ENCODE results near the gene NGB.
A peak's percentile ranks its signal among the peaks of the same experiment; 100 is the strongest.

Gene NGB

DNA sequence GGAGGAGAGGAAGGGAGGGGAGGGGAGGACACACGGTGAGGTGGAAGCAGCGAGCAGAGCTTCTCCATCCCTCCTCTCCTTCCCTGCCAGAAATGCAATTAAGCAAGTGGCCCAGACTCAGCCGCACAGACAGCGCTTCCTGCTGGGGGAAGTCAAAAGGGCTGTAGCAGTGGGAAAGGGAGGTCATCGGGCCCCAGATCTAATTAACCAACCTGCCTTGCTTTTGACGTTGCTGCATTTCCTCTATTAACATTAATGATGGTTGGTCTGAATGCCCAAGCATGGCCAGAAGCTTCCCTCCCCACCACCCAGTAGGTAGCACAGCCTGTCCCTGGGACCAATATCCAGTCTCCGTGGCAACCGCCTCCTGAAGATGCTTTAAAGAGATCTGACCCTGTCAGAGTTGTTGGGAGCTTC is 4.6 kb upstream of the NGB start:
- H3K9me3 ChIP-seq (ENCODE audit: insufficient read depth, low read depth, low read length), result no peaks in the 10 kb centered on the region

DNA sequence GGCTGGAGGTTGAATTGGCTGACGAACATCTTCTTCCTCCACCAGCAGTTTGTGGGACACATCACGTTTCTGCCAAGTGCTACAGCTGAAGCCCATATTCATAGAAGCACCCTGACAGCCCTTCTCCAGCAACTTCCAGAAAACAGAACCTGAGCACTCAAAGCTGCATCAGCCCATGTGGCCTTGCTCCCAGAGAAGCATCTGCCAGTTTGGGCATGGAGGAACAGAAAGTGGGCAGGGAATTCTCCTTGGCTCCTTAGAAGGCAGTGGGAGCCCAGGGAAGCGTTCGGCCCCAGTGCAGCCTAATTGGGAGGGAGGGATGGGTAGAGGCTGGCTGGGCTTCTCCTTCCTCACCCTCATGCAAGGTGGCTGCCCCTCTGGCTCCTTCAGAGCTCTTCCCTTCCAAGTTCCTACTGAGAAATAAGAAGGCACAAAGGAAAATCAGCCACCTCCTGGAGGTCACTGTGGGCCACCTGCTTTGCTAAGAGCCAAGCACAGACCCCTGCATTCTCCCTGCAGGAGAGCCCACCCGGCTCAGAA is 4.1 kb upstream of the NGB start:
- Histone ChIP-seq H3K4me3 (ENCODE audit: low read length) (no peak overlapping the region), H3K9me3 (ENCODE audit: insufficient read depth, low read depth, low read length) (no peaks in the 10 kb centered on the region), H3K27ac (ENCODE audit: low read depth, low read length) (no peak overlapping the region), H3K4me1 (ENCODE audit: insufficient read depth, low read length) (peaks cover 4% of the 10 kb centered on the region; the same call in 1 of the 2 replicates), H3K36me3 (ENCODE audit: insufficient read depth, low read length) (peaks cover 13% of the 10 kb centered on the region), H3K9ac (ENCODE audit: low read depth, low read length) (no peak overlapping the region), H3K27me3 (ENCODE audit: insufficient read depth, low read length) (peaks cover 33% of the 10 kb centered on the region)
- WGBS, result 79% methylated on average over 5 of the region's 5 CpGs

More for the DNA sequence above, 4.6 kb upstream of the NGB start:
- Histone ChIP-seq H3K4me3 (ENCODE audit: low read length) (no peak overlapping the region), H3K27me3 (ENCODE audit: insufficient read depth, low read length) (peaks cover 28% of the 10 kb centered on the region), H3K4me1 (ENCODE audit: insufficient read depth, low read length) (peaks cover 4% of the 10 kb centered on the region; the same call in 1 of the 2 replicates), H3K36me3 (ENCODE audit: insufficient read depth, low read length) (peaks cover 13% of the 10 kb centered on the region), H3K9ac (ENCODE audit: low read depth, low read length) (no peak overlapping the region), H3K27ac (ENCODE audit: low read depth, low read length) (no peak overlapping the region)
- 61% methylated on average over 6 of the region's 8 CpGs for WGBS

DNA sequence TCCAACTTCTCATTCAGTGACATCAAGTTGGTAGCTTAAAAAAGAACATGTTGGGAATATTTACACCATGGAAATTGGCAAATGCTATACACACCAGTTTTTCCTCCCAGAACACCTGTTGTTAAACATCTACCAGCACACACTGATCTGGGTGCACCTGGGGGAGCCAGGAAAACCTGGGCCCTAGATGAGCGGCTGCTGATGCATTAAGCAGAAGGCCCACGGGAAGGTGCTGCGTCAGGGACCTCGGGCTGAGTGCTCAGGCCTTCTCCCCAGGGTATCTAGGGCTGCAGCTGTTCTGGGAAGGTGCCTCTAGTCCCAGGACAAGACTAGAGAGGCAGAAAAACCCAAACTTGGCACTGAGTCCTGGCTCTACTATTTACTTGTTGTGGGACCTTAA is 2.8 kb upstream of the NGB start:
- H3K27me3 ChIP-seq (ENCODE audit: insufficient read depth, low read length), result peaks cover 46% of the 10 kb centered on the region
- no peak overlapping the region for H3K9ac ChIP-seq (ENCODE audit: low read depth, low read length)
- 78% methylated on average over 4 of the region's 4 CpGs for WGBS
- no peak overlapping the region for H3K27ac ChIP-seq (ENCODE audit: low read depth, low read length)
- no peaks in the 10 kb centered on the region for H3K9me3 ChIP-seq (ENCODE audit: insufficient read depth, low read depth, low read length)
- peaks cover 4% of the 10 kb centered on the region; the same call in 1 of the 2 replicates for H3K4me1 ChIP-seq (ENCODE audit: insufficient read depth, low read length)
- H3K36me3 ChIP-seq (ENCODE audit: insufficient read depth, low read length), result peaks cover 4% of the 10 kb centered on the region; the same call in 1 of the 2 replicates
- no peak overlapping the region for H3K4me3 ChIP-seq (ENCODE audit: low read length)

DNA sequence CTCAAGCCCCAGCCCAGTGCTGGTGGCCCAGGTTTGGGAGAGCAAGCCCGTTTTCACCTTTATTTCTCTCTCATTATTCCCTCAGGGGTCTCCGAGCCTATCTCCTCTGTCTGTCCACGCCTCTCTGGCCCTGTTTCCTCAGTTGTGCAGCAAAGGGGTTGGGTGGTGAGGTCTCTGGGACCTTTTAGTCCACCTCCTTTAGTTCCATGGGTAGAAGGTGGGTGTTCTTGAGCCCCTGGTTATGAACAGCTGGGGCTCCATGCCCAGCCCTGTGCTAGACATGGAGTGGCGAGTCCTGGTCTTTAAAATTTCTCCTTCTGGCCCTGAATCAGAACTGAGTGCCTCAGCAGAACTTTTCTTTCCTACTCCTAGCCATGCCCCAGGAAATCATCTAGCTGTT is 1.3 kb upstream of the NGB start:
- Histone ChIP-seq H3K9me3 (ENCODE audit: insufficient read depth, low read depth, low read length) (peaks cover 3% of the 10 kb centered on the region; the same call in 1 of the 2 replicates), H3K27me3 (ENCODE audit: insufficient read depth, low read length) (peaks cover 57% of the 10 kb centered on the region), H3K4me3 (ENCODE audit: low read length) (no peak overlapping the region), H3K36me3 (ENCODE audit: insufficient read depth, low read length) (no peaks in the 10 kb centered on the region), H3K4me1 (ENCODE audit: insufficient read depth, low read length) (peaks cover 4% of the 10 kb centered on the region; the same call in 1 of the 2 replicates), H3K9ac (ENCODE audit: low read depth, low read length) (no peak overlapping the region), H3K27ac (ENCODE audit: low read depth, low read length) (no peak overlapping the region)
- WGBS, result 81% methylated on average over 4 of the region's 4 CpGs

DNA sequence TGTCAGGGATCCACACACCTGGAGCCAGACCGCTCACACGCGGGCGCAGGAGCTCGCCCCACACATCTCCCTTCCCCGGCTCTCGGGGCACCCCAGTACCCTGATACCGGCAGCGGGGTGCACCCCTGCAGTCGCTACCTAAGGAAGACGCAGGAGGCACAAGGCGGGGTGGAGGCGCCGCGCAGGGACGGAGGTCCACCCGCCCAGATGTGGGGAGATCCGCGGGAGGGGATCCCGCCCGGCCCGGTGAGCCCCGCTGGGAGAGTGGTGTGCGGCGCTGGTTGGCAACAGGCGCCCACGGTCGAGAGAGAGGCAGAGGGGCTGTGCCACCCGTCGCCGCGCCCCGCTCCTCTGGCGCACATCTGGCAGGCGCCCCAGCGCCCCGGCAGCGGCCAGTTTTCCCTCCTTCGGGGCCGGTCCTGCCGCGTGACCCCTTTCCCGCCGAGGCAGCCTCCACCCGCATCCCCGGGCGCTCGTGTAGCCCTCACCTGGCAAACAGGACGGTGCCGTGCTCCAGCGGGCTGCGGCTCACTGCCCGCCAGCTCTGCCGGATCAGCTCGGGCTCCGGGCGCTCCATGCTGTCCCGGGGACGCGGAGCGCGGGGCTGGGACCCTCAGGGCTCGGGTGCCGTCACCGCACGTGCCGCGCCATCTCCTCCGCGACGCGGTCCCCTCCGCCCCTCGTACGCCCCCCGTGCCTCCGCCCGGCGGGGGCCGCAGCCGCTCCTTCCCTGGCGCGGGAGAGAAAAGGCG is 469 bp downstream of the NGB start:
- no peak overlapping the region for H3K27ac ChIP-seq (ENCODE audit: low read depth, low read length)
- H3K27me3 ChIP-seq (ENCODE audit: insufficient read depth, low read length), result peaks cover 57% of the 10 kb centered on the region
- H3K9me3 ChIP-seq (ENCODE audit: insufficient read depth, low read depth, low read length), result peaks cover 3% of the 10 kb centered on the region; the same call in 1 of the 2 replicates
- H3K4me1 ChIP-seq (ENCODE audit: insufficient read depth, low read length), result peaks cover 4% of the 10 kb centered on the region; the same call in 1 of the 2 replicates
- H3K36me3 ChIP-seq (ENCODE audit: insufficient read depth, low read length), result no peaks in the 10 kb centered on the region
- WGBS, result 5% methylated on average over 84 of the region's 84 CpGs
- H3K4me3 ChIP-seq (ENCODE audit: low read length), result peak overlapping the region; percentile 46
- no peak overlapping the region; the same call in 1 of the 2 replicates for H3K9ac ChIP-seq (ENCODE audit: low read depth, low read length)

DNA sequence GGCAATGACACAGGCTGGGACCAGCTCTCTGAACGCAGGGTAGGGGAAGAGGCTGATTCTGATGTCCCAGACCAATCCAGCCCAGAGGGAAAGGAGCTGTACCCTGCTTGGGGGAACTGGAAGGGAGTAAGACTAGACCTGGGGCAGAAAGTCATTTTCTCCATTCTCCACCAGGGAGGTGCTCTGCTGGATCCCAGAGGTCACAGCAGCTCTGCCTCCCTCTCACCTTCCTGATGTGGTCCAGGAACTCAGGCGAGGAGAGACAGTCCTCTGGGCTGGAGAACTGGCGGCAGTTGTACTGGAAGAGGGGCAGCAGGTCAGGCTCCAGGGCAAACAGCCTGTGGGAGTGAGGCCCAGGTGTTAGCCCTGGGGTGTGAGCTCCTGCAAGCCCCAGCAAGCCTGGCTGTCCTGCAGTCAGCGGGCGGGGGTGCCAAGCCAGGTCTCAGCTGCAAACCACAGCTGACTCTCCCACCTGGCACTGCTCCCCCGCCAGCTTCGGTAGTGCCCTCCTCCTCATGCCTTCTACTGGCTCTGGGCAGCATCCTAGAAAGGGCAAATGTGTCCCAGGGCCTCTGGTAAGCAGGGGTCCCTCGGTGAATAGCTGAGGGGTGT is 1.9 kb downstream of the NGB start:
- Histone ChIP-seq H3K9ac (ENCODE audit: low read depth, low read length) (no peak overlapping the region), H3K4me1 (ENCODE audit: insufficient read depth, low read length) (peaks cover 4% of the 10 kb centered on the region; the same call in 1 of the 2 replicates), H3K9me3 (ENCODE audit: insufficient read depth, low read depth, low read length) (peaks cover 3% of the 10 kb centered on the region; the same call in 1 of the 2 replicates), H3K27me3 (ENCODE audit: insufficient read depth, low read length) (peaks cover 57% of the 10 kb centered on the region), H3K27ac (ENCODE audit: low read depth, low read length) (no peak overlapping the region), H3K4me3 (ENCODE audit: low read length) (no peak overlapping the region), H3K36me3 (ENCODE audit: insufficient read depth, low read length) (no peaks in the 10 kb centered on the region)
- WGBS, result 63% methylated on average over 8 of the region's 8 CpGs

DNA sequence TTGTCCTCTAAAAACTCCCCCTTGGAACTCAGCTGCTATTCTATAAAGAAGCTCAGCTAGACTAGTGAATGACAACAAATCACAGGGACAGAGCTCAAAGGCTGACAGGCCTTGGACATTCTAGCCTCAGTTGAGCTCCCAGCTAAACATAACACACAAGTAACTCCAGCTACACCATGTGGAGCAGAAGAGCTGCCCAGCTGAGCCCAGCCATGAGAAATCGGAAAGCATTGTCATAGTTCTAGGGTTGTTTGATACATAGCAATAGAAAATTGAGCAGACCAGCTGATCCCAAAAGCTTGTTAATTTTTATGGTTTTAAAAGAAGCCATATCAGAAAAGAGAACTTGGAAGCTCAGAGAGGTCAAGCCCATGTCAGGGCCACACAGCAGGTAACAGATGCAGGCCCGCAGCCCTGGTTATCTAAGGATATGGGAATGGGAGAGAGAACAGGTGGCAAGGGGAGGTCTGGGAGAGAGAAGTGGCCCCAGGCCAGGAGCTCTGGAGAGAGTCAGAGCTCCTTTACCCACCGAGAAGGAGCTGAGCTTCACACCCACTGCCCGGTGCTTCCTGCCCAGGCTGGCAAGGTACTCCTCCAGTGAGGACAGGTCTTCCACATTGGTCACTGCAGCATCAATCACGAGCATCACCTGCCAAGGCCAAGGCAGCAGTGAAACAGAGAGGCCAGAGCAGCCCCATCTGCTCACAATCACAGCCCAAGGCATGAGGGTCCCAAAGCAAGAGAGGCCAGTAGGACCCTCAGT is 2.9 kb downstream of the NGB start:
- H3K27ac ChIP-seq (ENCODE audit: low read depth, low read length), result no peak overlapping the region
- H3K9ac ChIP-seq (ENCODE audit: low read depth, low read length), result no peak overlapping the region
- no peak overlapping the region for H3K4me3 ChIP-seq (ENCODE audit: low read length)
- peaks cover 54% of the 10 kb centered on the region for H3K27me3 ChIP-seq (ENCODE audit: insufficient read depth, low read length)
- no peaks in the 10 kb centered on the region for H3K36me3 ChIP-seq (ENCODE audit: insufficient read depth, low read length)
- H3K4me1 ChIP-seq (ENCODE audit: insufficient read depth, low read length), result peaks cover 4% of the 10 kb centered on the region; the same call in 1 of the 2 replicates
- H3K9me3 ChIP-seq (ENCODE audit: insufficient read depth, low read depth, low read length), result peaks cover 3% of the 10 kb centered on the region; the same call in 1 of the 2 replicates
- WGBS, result 91% methylated on average over 5 of the region's 5 CpGs

DNA sequence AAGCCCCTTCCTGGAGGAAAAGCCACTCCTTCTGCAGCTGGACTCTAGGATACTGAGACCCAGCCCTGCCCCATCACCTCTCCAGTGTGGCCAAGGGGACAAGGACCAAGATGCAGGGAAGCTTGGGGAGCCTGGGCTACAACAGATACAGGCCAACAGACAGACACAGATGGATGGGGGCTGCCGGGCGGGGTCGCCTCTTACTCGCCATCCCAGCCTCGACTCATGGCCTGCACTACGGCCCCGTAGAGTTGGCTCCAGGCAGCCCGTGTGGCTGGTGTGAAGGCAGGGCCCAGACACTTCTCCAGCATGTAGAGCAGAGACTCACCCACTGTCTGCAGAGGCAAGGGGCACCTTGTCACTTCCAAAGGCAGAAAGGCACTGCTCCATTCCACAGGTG is 4.7 kb downstream of the NGB start:
- Histone ChIP-seq H3K27ac (ENCODE audit: low read depth, low read length) (no peak overlapping the region), H3K4me1 (ENCODE audit: insufficient read depth, low read length) (peaks cover 2% of the 10 kb centered on the region; the same call in 1 of the 2 replicates), H3K4me3 (ENCODE audit: low read length) (no peak overlapping the region), H3K9ac (ENCODE audit: low read depth, low read length) (no peak overlapping the region), H3K36me3 (ENCODE audit: insufficient read depth, low read length) (no peaks in the 10 kb centered on the region), H3K27me3 (ENCODE audit: insufficient read depth, low read length) (peaks cover 37% of the 10 kb centered on the region), H3K9me3 (ENCODE audit: insufficient read depth, low read depth, low read length) (peaks cover 3% of the 10 kb centered on the region; the same call in 1 of the 2 replicates)
- 92% methylated on average over 8 of the region's 8 CpGs for WGBS

DNA sequence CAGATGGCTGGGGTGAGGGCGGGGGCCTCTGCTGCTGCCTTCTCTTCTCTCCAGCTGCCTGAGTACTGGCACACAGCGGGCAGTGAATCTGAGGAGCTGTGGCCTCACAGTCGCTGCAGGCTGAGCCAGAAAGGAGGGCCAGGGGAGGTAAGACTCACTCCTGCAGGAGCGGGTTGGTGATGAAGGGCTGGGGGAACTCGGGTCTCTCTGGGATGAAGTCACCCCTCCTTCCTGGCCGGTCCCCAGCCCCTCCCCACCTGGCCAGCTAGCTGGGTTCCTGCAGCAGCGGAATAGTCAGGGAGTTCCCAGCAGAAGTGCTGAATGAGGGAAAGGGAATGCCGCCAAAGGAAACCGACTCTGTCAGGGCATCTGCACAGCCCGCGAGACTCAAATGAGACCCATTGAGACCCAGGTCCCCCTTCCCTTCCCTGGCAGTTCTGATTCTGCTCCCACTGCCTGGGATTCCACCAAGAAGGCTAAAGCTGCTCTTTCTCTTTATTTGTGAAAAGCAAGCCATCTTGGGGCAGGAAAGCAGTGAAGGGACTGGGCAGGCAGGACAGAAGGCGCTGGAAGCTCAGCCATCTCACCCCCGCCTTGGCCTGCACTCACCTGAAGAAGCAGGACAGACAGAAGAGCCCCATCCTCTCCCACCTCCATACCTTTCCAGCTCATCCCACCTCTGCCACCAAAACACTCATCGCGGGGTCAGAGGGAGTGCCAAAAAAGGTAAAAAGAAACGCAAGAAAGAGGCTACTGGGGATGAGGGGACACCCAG is 5.3 kb downstream of the NGB start:
- no peak overlapping the region for H3K4me3 ChIP-seq (ENCODE audit: low read length)
- no peaks in the 10 kb centered on the region for H3K36me3 ChIP-seq (ENCODE audit: insufficient read depth, low read length)
- 84% methylated on average over 16 of the region's 16 CpGs for WGBS
- H3K27me3 ChIP-seq (ENCODE audit: insufficient read depth, low read length), result peaks cover 31% of the 10 kb centered on the region
- no peak overlapping the region for H3K9ac ChIP-seq (ENCODE audit: low read depth, low read length)
- H3K9me3 ChIP-seq (ENCODE audit: insufficient read depth, low read depth, low read length), result peaks cover 3% of the 10 kb centered on the region; the same call in 1 of the 2 replicates
- no peaks in the 10 kb centered on the region for H3K4me1 ChIP-seq (ENCODE audit: insufficient read depth, low read length)
- H3K27ac ChIP-seq (ENCODE audit: low read depth, low read length), result no peak overlapping the region

DNA sequence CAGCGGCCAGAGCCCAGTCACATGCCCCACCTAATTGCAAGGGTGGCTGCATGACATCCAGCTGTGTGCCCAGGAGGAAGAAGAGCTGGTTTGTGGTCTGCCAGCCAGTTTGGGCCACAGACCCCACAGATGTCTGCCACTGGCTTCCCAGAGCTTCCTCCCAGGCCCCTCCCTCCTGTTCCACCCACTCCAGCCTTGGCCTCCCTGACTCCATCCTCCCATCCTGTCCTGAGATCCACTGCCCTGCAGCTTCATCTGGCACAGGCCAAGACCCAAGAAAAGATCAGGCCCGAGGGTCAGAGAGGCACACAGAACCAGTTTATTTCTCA is 5.9 kb downstream of the NGB start:
- H3K27ac ChIP-seq (ENCODE audit: low read depth, low read length), result no peak overlapping the region
- H3K36me3 ChIP-seq (ENCODE audit: insufficient read depth, low read length), result no peaks in the 10 kb centered on the region
- H3K27me3 ChIP-seq (ENCODE audit: insufficient read depth, low read length), result peaks cover 25% of the 10 kb centered on the region
- peaks cover 3% of the 10 kb centered on the region; the same call in 1 of the 2 replicates for H3K9me3 ChIP-seq (ENCODE audit: insufficient read depth, low read depth, low read length)
- 94% methylated on average over 2 of the region's 2 CpGs for WGBS
- no peak overlapping the region for H3K4me3 ChIP-seq (ENCODE audit: low read length)
- no peaks in the 10 kb centered on the region for H3K4me1 ChIP-seq (ENCODE audit: insufficient read depth, low read length)
- H3K9ac ChIP-seq (ENCODE audit: low read depth, low read length), result no peak overlapping the region
